Neutrophil (primary cell): ENCODE results near the gene SMG1.

Source experiments
- H3K27ac ChIP-seq: fragments of 200-600 bp; sonication (generic); 2 replicates; pipeline ENCODE4 v1.5.1; 2016; ENCODE audit warnings: mild to moderate bottlenecking, moderate library complexity
- H3K27me3 ChIP-seq: fragments of 200-600 bp; sonication (generic); 2 replicates; pipeline ENCODE4 v1.6.0; 2016; ENCODE audit warnings: mild to moderate bottlenecking
- H3K36me3 ChIP-seq: fragments of 200-600 bp; sonication (generic); 2 replicates; pipeline ENCODE4 v1.5.1; 2017
- H3K4me1 ChIP-seq, 2 experiments: fragments of 200-600 bp in 1 of 2; sonication (generic) in 1 of 2; 1 replicate in 1 of 2; 2 replicates in 1 of 2; pipeline versions ENCODE4 v1.5.1 to v1.6.1; 2013 to 2016; ENCODE audit warnings: low read depth in 1 of 2, low read length in 1 of 2, mild to moderate bottlenecking in 1 of 2, moderate library complexity in 1 of 2; ENCODE audit not compliant: control insufficient read depth in 1 of 2, insufficient read depth in 1 of 2
- H3K4me3 ChIP-seq, 2 experiments: fragments of 200-600 bp in 1 of 2; sonication (generic) in 1 of 2; 1 replicate in 1 of 2; 2 replicates in 1 of 2; pipeline ENCODE4 v1.5.1; 2013 to 2016; ENCODE audit warnings: low read depth in 1 of 2, low read length in 1 of 2, mild to moderate bottlenecking in 1 of 2, moderate library complexity in 1 of 2
- H3K9me3 ChIP-seq: fragments of 200-600 bp; sonication (generic); 2 replicates; pipeline ENCODE4 v1.5.1; 2016
- CTCF ChIP-seq: fragments of 200-600 bp; sonication (generic); IDR thresholded peaks from 2 replicates; pipeline ENCODE4 v1.5.1; 2016; ENCODE audit warnings: antibody characterized with exemption

The SMG1 gene

GRCh38 chr16:18852647-18853046 is 73.6 kb downstream of the SMG1 start:
- no peaks in the 10 kb centered on the region for H3K27me3 ChIP-seq
- TF ChIP-seq CTCF = no peak
- H3K4me1 ChIP-seq = no peaks in the 10 kb centered on the region
- H3K9me3 ChIP-seq = no peaks in the 10 kb centered on the region
- H3K36me3 ChIP-seq = peaks cover 99% of the 10 kb centered on the region
- H3K27ac ChIP-seq = no peak overlapping the region
- H3K4me3 ChIP-seq = no peak overlapping the region

DNA sequence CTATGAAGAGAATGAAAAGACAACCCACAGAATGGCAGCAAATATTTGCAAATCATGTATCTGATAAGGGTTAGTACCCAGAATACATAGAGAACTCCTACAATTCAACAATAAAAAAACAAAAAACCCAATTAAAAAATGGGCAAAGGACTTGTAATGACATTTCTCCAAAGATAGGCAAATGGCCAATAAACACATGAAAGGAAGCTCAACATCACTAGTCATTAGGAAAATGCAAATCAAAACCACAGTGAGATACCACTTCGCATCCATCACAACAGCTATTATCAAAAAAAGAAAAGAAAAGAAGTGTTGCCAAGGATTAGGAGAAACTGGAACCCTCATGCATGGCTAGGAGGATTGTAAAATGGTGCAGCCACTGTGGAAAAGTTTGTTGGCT is 79.8 kb downstream of the SMG1 start:
- H3K36me3 ChIP-seq = peaks cover 89% of the 10 kb centered on the region
- H3K4me3 ChIP-seq = no peak overlapping the region

GRCh38 chr16:18842565-18842964 is 83.6 kb downstream of the SMG1 start:
- H3K4me1 ChIP-seq = peaks cover 28 to 32% of the 10 kb centered on the region in 2 experiments
- peak overlapping the region; percentile 61 for H3K27ac ChIP-seq
- H3K36me3 ChIP-seq = peaks cover 82% of the 10 kb centered on the region
- H3K4me3 ChIP-seq = no peak overlapping the region
- H3K27me3 ChIP-seq = no peaks in the 10 kb centered on the region
- no peaks in the 10 kb centered on the region for H3K9me3 ChIP-seq
- no peak for TF ChIP-seq CTCF

More for the DNA sequence above, 79.8 kb downstream of the SMG1 start:
- Histone ChIP-seq H3K4me1 (peaks cover 9 to 16% of the 10 kb centered on the region in 2 experiments), H3K27ac (no peak overlapping the region), H3K9me3 (no peaks in the 10 kb centered on the region), H3K27me3 (no peaks in the 10 kb centered on the region)
- no peak for TF ChIP-seq CTCF

DNA sequence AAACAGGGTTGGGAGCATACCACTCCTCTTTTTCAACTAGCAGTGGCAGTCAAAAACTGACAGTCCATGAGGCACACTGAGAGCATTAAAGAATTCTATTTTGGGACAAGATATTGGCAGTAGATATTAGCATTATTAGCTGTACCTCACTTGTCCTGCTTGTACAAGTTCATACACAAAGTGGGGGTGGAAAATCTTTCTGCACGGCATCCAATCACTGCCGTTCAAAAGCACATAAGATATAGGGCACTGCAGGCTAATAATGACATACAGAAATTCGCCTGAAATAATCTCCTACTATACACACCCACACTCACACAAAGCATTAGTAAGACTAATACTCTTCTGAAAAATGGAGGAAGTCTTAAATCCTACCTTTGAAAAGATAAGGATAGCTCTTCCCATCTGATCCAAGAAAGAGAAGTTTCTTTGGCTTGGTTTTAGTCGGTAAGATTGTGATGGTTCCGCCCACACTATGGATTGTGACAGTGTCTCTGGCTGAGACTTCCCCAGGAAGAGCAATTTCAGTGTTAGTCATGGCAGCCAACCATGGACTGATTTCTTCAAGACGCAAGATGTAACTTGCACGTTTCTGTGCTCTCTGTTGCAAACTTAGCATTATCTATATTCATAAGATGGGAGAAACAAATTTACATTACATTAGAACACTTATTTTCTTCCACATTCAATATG is 84.2 kb downstream of the SMG1 start:
- no peak for TF ChIP-seq CTCF
- peak overlapping the region; percentile 61 for H3K27ac ChIP-seq
- no peaks in the 10 kb centered on the region for H3K9me3 ChIP-seq
- no peak overlapping the region for H3K4me3 ChIP-seq
- peaks cover 82% of the 10 kb centered on the region for H3K36me3 ChIP-seq
- no peaks in the 10 kb centered on the region for H3K27me3 ChIP-seq
- peaks cover 28 to 32% of the 10 kb centered on the region in 2 experiments for H3K4me1 ChIP-seq

- Histone ChIP-seq H3K9me3 (peaks cover 4% of the 10 kb centered on the region), H3K4me3 (peak overlapping the region in 1 of 2 experiments; percentile 14), H3K4me1 (peaks cover 28 to 32% of the 10 kb centered on the region in 2 experiments), H3K36me3 (peaks cover 82% of the 10 kb centered on the region), H3K27me3 (no peaks in the 10 kb centered on the region), H3K27ac (peak overlapping the region; percentile 78)
- no peak for TF ChIP-seq CTCF
Measured at GRCh38 chr16:18839555-18839954, 86.7 kb downstream of the SMG1 start.
